HepG2 (cell line): ENCODE results near the gene ZSCAN5C. TPM values are rescaled to one million over a fixed set of nuclear protein-coding genes. Genes with fewer than 3 reads are reported as not detected.

ENCODE experiments used
- AFF4 ChIP-seq: sonication (generic); formaldehyde crosslinking; IDR thresholded peaks from 2 replicates; pipeline ENCODE4 v1.4.0; 2020; ENCODE audit warnings: missing genetic modification reagents
- ATF2 ChIP-seq: sonication (generic); formaldehyde crosslinking; IDR thresholded peaks from 2 replicates; pipeline ENCODE4 v1.4.0; 2020; ENCODE audit warnings: missing genetic modification reagents
- ATF7-NPFF ChIP-seq: sonication (generic); formaldehyde crosslinking; IDR thresholded peaks from 2 replicates; pipeline ENCODE4 v1.8.1; 2023; ENCODE audit warnings: mild to moderate bottlenecking, low read depth, missing genetic modification reagents, moderate library complexity
- CTCF ChIP-seq: sonication (generic); formaldehyde crosslinking; IDR thresholded peaks from 2 replicates; pipeline ENCODE4 v1.5.0; 2020; ENCODE audit warnings: mild to moderate bottlenecking, missing genetic modification reagents, moderate library complexity
- POGZ ChIP-seq: sonication (generic); formaldehyde crosslinking; IDR thresholded peaks from 2 replicates; pipeline ENCODE4 v1.4.0; 2020; ENCODE audit warnings: mild to moderate bottlenecking, missing genetic modification reagents
- SMC3 ChIP-seq: IDR thresholded peaks from 2 replicates; pipeline ENCODE4 v1.6.1; 2011; ENCODE audit warnings: low read length, improper control_type of control experiment
- TEAD3 ChIP-seq: optimal IDR thresholded peaks from 2 replicates; pipeline ENCODE3; 2016; ENCODE audit warnings: borderline replicate concordance
- THAP11 ChIP-seq: IDR thresholded peaks from 2 replicates; pipeline ENCODE4 v1.6.1; 2016; ENCODE audit warnings: missing biosample characterization, missing genetic modification reagents
- ZHX2 ChIP-seq, 2 experiments: sonication (generic) in 1 of 2; formaldehyde crosslinking in 1 of 2; IDR thresholded peaks; 2 replicates each; pipeline versions ENCODE4 v1.6.1 to v1.9.0; 2014 to 2022; ENCODE audit warnings: antibody characterized with exemption in 1 of 2, borderline replicate concordance in 1 of 2, inconsistent platforms in 1 of 2, low read depth in 1 of 2, missing genetic modification reagents in 1 of 2
- ZNF205 ChIP-seq: IDR thresholded peaks from 2 replicates; pipeline ENCODE4 v1.6.1; 2018; ENCODE audit warnings: missing biosample characterization, missing genetic modification reagents
- ZNF280B ChIP-seq: sonication (generic); formaldehyde crosslinking; IDR thresholded peaks from 2 replicates; pipeline ENCODE4 v1.5.0; 2020; ENCODE audit warnings: missing genetic modification reagents, mild to moderate bottlenecking, borderline replicate concordance
- ZNF83 ChIP-seq: sonication (generic); formaldehyde crosslinking; IDR thresholded peaks from 2 replicates; pipeline ENCODE4 v1.4.0; 2020; ENCODE audit warnings: missing genetic modification reagents, mild to moderate bottlenecking, borderline replicate concordance
- polyA plus RNA-seq, 8 experiments: library from polyadenylated mRNA; depleted of rRNA in 3 of 8; stranded (reverse) in 7 of 8; unstranded in 1 of 8; fragments of >200 nt; fragmentation: Illumina TruSeq in 4 of 8; extraction: Trizol in 4 of 8; gene quantifications; 2 replicates each; pipeline versions ENCODE4 v1.2.1 to v1.2.3, GENCODE V29; 2011 to 2016; ENCODE audit warnings: low read depth in 4 of 8, missing spikeins in 1 of 8, mixed read lengths in 1 of 8; ENCODE audit not compliant: insufficient read depth in 1 of 8
- total RNA-seq, 5 experiments: library from RNA; depleted of rRNA; stranded (reverse); fragments of >200 nt; fragmentation: Illumina TruSeq; extraction: Trizol; gene quantifications; 2 replicates each; pipeline ENCODE4 v1.2.3, GENCODE V29; 2016; ENCODE audit warnings: low read depth in 1 of 5

ZSCAN5C gene
- total and polyA plus RNA-seq, 2 of the 13 experiments (the other 11 are each of a cell fraction or from before 2014, with no cell fraction given): not detected

GRCh38 chr19:56170261-56170660, 31.8 kb upstream of the ZSCAN5C start (continued):
- 0 out of 2 replicates have a peak, but pooled peaks have one; percentile 32 for TF ChIP-seq ATF2 (CRISPR knock-in tag)
- TF ChIP-seq AFF4 (CRISPR knock-in tag): 0 out of 2 replicates have a peak, but pooled peaks have one; percentile 58
- TF ChIP-seq THAP11 (CRISPR knock-in tag): peak; percentile 81
- TF ChIP-seq CTCF (CRISPR knock-in tag): 0 out of 2 replicates have a peak, but pooled peaks have one; percentile 3
- peak; percentile 27; the same call in 1 of the 2 replicates for TF ChIP-seq SMC3
- TF ChIP-seq ZNF280B (CRISPR knock-in tag): no peak
- peak; percentile 66; the same call in 1 of the 2 replicates for TF ChIP-seq ZNF83 (CRISPR knock-in tag)
- TF ChIP-seq ZNF205 (CRISPR knock-in tag): peak; percentile 69; the same call in 1 of the 2 replicates
- 0 out of 2 replicates have a peak, but pooled peaks have one; percentile 41 for TF ChIP-seq ATF7-NPFF (CRISPR knock-in tag)
- no peak for TF ChIP-seq POGZ
- TF ChIP-seq ZHX2 (IDR thresholded peaks at IDR 0.05; ENCODE audit: low read depth): peak; percentile 54; the same call in 1 of the 2 replicates
- TF ChIP-seq ZHX2 (CRISPR knock-in tag; IDR thresholded peaks at IDR 0.05; ENCODE audit: borderline replicate concordance): no peak
- TF ChIP-seq TEAD3 (CRISPR knock-in tag): peak; percentile 82
